COR-L47 (cell line): ENCODE data around the gene COL1A2.

ENCODE experiments used
- DNase-seq: peaks from one replicate; lab custom pipeline; 2025; lab: John Stamatoyannopoulos, UW

Gene COL1A2

DNA sequence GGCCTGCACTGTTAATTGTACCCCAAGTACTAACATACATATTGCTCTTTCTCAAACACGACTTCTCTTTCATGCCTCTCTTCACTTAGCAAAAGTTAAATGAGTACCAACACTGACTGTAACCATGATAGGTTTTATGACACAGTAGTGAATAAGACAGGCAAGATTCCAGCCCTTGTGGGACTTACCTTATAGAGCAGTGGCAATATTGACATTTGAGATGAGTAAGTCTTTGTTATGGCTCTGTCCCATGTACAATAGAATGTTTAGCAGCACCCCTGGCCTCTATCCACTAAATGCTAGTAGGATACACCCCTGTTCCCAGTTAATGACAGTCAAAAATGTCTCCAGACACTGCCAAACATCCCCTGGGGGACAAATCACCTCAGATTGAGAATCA is 11.9 kb upstream of the COL1A2 start:
- DNase-seq, result no peak

DNA sequence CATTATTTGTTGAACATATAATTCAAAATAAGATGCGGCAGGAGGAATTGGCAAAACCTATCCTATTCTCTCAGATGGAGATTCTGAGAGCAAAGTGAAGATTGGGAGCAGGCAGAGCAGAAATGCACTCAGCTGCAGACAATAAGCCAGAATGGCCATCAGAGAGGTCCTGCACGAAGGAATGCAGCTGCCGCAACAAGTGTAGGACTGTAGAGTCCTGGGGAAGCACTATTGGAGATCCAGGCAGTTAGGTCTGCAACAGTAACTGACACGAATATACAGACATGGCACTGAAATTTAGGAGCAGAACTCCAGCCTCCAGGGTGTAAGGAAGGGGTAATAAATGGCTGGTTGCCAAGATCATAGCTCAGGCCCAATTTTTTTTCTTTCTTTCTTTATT is 10.4 kb upstream of the COL1A2 start:
- DNase-seq, result no peak

- DNase-seq, result no peak
These were observed 8.3 kb upstream of the COL1A2 start for GRCh38 chr7:94386416-94386815.

DNA sequence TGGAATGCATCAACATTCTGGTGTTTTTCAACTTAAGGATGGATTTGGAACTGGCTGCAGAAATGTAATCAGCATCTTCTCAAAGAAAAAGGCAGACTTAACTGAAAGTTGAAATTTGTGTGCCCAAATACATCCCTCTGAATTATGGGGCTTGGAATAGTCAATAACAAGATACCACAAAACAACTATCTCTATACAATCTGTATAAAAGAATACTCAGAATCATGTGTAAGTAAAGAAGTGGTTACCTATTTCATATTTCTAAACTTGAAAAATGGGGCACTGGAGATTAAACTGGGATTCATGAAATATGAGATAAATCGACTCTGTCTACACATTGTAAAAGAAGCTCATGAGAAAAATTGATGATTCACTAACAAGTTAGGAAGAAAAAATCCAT is 6.2 kb upstream of the COL1A2 start:
- no peak for DNase-seq

- no peak for DNase-seq
These were observed 5.3 kb upstream of the COL1A2 start for GRCh38 chr7:94389381-94389780.

GRCh38 chr7:94391726-94392392 is 2.8 kb upstream of the COL1A2 start:
- no peak for DNase-seq

- no peak for DNase-seq
These were observed 2.3 kb upstream of the COL1A2 start for GRCh38 chr7:94392393-94392786.

DNA sequence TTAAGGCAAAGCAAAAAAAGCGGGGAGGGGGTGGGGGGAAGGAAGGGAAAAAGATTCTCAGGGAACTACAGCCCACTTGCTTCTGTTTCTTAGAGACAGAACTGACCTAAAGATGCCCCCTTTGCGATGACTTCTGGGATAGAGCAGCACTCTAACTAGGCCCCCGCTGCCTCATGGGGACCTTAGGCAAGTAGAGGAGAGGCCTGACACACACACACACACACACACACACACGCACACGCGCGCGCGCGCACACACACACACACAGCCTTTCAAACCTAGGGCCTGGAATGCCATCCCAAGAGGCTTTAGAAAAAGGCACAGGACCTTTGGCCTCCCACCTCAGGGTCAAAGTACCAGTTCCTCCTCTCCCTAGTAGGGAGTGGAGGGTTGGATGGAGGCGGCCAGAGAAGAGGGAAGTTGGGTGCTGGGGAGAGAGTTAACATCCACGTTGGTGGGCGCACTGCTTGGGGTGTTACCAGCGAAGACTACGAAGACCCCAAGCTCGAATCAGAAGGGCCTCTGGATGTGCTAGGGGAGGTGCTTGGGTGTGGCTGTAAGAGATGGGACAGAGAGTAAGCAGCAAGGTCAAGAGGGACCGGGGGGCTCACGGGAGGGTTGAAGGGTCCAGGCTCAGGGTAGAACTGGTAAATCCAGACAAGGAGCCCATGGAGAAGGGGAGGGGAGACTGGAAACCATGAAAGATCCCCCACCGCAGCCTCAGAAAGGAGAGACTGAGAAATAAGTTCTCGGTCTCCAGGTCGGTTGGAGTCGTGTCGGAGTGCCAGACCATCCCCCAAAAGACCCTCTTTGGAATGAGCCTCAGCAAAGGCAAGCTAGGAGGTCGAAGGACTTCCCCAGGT is 1.2 kb upstream of the COL1A2 start:
- DNase-seq, result no peak

GRCh38 chr7:94394109-94394436 is 622 bp upstream of the COL1A2 start:
- no peak for DNase-seq

DNA sequence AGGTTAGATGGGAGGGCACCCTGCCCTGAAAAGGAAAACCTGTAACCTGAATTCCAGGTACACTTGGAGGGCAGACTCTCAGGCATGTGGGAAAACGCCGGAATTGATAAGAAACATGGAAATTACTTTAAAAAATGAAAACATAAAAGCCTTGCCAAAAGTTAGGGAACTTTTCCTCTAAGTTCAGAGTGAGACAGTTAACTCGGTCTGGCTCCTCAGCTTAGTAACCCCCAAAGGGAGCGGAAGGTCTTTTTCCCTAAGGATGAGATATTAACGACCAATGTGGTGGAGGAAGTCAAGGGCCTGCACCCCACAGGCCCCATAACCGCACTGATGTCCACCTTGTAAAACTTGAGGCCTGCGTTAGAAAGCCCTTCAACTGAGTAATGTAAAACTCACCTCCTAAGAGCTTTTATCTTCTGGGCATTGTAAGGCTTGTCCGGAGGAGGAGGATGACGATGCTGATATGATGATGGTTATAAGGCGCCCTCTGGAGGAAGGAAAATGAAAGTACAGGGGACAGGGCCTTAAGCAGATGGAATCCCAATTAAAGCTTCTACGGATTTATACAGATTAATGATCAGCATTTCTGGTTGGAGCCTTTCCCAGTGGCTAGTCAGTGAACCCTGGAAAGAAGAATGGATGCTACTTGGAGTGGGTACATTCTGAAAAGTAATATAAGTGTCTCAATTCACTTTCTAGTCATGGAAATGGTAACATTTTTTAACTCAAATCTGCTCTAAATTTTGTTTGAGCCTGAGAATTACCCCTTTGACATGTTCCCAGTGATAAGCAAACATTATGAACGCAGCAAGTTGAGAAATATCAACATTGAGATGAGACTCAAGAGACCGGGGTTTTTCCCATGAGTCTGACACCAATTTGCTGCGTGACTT is 694 bp downstream of the COL1A2 start:
- peak; percentile 33 for DNase-seq

GRCh38 chr7:94396037-94396431 is 1.3 kb downstream of the COL1A2 start:
- DNase-seq, result no peak

DNA sequence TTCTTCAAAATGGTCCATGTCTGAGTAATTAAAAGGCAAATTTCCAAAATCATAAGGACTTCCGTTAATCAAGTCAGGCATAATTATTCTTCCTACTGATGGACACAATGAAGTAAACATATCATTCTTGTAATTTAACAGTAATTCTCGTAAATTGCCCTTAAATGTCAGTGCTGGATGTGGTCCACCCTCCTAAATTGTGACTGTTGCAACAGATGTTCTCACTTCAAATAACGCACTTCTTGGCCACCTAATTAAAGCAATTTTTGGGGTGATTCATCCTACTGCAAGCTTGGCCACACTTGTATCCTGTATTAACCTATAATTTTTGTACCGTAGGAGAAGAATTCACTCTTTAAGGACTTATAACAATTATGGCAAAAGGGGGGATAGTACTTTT is 1.9 kb downstream of the COL1A2 start:
- no peak for DNase-seq

GRCh38 chr7:94397722-94398121 is 3.0 kb downstream of the COL1A2 start:
- no peak for DNase-seq

DNA sequence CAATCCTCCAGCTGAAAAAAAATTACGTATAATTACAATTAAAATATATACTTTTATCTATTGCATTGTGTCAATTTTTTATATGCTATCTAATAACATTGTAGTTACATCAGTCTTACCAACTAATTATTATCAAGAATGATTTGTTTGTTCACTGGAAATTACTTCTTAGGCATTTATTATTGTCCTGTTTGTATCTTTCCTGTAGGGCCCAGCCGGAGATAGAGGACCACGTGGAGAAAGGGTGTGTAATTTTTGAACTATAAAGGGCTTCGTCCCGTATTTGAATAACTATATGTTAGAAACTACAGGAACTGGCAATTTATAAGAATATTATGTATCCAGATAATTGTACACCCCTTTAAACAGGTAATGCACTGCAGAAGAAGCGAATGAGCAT is 4.1 kb downstream of the COL1A2 start:
- DNase-seq, result no peak

GRCh38 chr7:94400022-94400421 is 5.3 kb downstream of the COL1A2 start:
- no peak for DNase-seq

GRCh38 chr7:94400643-94401427 is 6.1 kb downstream of the COL1A2 start:
- no peak for DNase-seq

GRCh38 chr7:94401428-94401814 is 6.7 kb downstream of the COL1A2 start:
- no peak for DNase-seq

GRCh38 chr7:94403546-94403945 is 8.9 kb downstream of the COL1A2 start:
- DNase-seq, result no peak

- no peak for DNase-seq
These were observed 10.8 kb downstream of the COL1A2 start for GRCh38 chr7:94405506-94405905.

GRCh38 chr7:94406696-94407095 is 12.0 kb downstream of the COL1A2 start:
- DNase-seq, result no peak

DNA sequence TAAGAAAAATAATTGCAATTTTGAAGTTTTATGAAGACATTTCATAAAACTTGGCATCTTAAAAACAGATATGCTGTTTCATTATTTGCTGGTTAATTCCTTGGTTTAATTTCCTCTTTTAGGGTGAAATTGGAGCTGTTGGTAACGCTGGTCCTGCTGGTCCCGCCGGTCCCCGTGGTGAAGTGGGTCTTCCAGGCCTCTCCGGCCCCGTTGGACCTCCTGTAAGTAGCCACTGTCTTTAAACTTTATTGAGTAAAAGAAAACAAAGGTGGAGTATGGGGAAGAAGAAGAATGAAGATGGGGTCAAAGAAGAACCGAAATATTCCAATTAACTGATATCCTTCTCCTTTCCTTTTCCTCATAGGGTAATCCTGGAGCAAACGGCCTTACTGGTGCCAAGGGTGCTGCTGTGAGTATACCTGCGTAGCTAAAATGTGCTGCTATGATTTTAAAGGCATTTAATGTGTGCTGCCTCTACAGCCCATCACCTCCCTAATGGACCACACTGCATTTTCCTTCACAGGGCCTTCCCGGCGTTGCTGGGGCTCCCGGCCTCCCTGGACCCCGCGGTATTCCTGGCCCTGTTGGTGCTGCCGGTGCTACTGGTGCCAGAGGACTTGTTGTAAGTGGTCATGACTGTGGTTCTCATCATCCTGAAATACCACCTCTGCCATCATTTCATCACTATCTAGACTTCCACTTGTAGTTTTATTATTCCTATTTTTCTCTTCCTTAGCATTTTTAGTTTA is 14.7 kb downstream of the COL1A2 start:
- no peak for DNase-seq
